Measurements from ENCODE around the gene BHLHA9.
A peak's percentile ranks its signal among the peaks of the same experiment; 100 is the strongest.
"Not testable (repeated sequence)": the region's sequence is repeated elsewhere in the genome, so short reads cannot be mapped to it uniquely, and the experiment has no call there.

The BHLHA9 gene

GRCh38 chr17:1270210-1271029, at the start of gene BHLHA9:
Gene BHLHA9 (plus strand): TSS chr17:1270444. CDS start chr17:1270564, 120 bp downstream.
- no peak for DNase-seq

DNA sequence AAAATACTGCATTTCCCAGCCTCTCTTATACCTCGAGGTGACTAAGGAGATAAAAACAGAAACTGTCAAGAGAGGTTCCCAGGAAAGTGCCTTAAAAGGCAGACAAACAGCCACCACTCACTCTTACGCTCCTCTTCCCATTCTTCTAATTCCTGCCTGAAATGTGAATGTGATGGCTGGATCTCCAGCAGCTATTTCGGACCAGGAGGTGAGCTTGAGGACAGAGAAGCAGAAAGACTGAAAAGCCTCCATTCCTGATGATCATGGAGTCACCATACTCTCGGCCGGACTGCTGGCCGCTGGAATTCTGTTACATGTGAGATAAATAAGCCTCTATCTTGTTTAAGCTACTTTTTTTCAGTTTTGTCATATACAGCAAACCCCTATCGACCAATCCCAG, 49.0 kb upstream of the BHLHA9 start:
- no peak for DNase-seq

DNA sequence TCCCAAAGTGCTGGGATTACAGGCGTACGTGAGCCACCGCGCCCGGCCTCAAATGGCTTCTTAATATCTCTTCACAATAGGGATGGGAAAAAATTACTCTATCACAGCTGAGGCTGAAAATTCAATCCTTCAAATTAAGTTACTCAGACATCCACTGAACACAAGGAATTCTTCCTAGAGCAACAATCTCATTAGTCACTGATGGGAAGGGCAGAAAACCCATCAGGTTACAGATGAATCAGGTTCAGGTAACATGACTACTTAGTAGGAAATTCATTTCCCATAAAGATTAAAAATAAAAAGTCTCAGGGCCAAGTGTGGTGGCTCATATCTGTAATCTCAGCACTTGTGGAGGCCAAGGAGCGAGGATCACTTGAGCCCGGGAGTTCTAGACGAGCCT, 47.9 kb upstream of the BHLHA9 start:
- DNase-seq, result no peak

DNA sequence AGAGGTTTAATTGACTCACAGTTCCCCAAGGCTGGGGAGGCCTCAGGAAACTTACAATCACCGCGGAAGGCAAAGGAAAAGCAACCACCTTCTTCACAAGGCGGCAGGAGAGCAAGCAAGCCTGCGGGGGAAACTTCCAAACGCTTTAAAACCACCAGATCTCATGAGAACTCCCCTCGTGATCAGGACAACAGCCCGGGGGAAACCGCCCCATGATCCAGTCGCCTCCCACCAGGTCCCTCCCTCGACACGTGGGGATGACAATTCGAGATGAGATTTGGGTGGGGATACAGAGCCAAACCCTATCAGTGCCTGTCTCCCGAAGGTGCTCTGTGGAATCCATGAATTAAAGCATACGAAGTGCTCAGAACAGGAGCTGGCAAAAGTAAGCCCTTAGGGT, 46.6 kb upstream of the BHLHA9 start:
- no peak for DNase-seq

GRCh38 chr17:1224330-1224729, 45.9 kb upstream of the BHLHA9 start:
- DNase-seq, result no peak

- DNase-seq, result no peak
These were observed 43.9 kb upstream of the BHLHA9 start for GRCh38 chr17:1226308-1226707.

DNA sequence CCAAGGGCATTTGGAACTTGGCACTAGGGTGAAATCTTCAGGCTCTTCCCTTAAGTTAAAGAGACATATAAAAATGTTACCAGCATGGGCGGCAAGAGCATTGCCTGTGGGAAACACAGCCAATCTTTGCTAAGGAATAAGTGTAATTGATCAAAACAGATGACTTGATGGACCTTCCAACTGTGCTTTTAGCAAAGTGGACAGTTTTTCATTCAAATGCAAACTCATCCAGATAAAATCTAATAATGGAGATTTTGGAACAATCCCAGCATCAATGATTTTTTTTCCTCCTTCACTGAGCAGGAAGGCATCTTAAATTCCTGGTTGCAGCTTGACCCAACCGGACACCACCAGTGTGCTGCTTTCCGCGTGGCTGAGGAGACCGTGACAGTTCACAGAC, 42.9 kb upstream of the BHLHA9 start:
- DNase-seq, result no peak

DNA sequence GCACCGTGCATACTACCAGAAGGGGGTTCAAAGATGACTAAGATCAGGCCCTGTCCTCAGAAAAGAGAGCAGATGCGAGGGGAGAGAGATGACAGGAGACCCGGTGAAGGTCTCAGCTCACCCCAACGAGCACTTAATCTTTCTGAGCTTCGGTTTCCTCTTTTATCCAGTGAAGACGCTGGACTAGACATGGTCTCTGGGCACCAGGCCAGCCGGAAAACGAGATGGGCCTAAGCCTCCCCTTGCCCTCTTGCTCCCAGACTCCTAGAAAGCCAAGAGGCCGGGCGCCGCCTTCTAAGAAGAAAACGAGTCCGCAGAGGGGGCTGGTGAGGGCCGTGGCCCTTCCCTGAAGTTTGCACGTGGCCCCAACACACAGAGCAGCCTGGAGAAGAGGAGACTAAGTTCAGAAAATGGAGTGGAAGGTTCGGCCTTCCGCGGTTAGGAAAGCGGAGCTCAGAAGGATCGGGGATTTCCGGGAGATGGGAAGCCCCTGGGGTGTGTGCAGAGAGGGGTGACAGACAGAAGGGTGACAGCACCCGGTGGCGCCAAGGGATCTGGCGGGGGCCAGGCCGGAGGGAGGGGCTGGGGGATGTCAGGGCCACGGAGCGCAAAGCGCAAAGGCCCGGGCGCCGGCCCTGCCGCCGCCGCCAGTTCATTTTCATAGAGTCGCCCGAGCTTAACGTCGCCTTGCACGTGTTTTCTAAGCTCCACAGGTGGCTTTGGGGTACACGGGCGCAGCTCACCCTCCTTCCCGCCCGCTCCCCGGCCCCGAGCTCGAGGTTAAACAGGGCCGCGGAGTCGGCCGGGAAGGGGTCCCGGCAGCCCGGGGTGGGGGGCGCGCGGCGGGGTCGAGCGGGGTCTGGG, 42.1 kb upstream of the BHLHA9 start:
- DNase-seq, result peak; percentile 7

DNA sequence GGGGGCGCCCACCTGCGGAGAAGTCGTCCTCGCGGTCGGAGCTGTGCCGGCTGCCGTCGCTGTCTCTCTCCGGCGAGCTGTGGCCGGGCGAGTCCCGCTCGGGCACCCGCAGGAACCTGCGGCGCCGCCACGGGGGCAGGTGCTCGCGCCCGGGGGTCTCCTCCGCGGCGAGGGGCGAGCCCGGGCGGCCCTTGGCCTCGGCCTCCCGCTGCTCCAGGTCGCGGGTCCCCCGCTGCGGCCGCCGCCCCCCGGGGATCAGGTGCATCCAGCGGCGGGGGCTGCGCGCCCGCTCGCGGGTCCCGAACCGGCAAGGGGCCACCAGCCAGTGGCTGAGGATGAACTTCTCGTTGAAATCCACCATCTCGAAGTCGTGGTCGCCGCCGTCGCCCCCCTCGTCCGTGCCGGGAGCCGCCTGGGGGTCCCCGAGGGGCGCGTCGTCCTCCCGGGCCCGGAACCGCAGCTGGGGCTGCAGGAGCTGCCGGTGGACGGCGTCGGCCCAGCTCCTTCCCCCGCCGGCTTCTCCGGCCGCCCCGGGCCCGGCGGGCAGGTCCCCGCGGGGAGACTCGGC, 41.4 kb upstream of the BHLHA9 start:
- no peak for DNase-seq

GRCh38 chr17:1229349-1229899, 40.8 kb upstream of the BHLHA9 start:
- no peak for DNase-seq

DNA sequence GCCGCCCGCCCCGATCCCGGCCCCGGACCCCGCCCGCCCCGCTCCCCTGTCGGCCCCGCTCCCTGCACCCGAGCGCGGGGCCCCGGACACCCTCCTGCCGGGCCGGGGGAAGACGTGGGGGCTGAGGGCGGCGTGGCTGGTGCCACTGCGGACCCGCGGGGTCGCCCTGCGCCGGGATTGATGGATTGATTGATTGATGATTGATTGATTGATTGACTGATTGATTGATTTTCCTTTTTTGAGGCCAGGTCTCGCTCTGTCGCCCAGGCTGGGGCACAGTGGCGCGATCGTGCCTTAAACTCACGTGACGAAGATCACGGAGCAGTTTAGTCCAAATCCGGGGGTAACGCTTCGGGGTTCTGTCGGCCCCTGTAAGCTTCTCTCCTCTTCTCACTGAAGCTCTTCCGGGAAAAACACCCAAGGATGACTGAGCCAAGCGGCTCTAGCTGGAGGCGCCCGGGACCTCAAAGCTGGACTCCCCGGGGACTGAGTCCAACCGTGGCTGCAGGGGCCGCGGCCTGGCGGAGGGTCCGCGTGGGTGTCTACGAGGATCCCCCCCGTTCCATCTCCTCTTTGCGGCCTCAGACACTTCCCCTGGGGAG, 40.2 kb upstream of the BHLHA9 start:
- DNase-seq, result no peak

- DNase-seq, result no peak
These were observed 38.8 kb upstream of the BHLHA9 start for GRCh38 chr17:1231456-1231855.

DNA sequence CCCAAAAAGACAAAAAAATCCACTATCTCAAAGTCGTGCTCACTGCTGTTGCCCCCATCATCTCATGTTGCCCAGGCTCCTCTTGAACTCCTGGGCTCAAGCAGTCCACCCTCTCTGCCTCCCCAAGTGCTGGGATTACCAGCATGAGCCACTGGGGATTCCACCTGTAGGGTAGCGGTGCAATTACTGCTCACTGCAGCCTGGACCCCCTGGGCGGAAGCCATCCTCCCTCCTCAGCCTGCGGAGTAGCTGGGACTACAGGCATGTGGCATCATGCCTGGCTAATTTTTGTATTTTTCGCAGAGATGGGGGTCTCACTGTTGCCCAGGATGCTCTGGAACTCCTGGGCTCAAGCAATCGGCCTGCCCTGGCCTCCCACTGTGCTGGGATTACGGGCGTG, 37.9 kb upstream of the BHLHA9 start:
- DNase-seq, result no peak

DNA sequence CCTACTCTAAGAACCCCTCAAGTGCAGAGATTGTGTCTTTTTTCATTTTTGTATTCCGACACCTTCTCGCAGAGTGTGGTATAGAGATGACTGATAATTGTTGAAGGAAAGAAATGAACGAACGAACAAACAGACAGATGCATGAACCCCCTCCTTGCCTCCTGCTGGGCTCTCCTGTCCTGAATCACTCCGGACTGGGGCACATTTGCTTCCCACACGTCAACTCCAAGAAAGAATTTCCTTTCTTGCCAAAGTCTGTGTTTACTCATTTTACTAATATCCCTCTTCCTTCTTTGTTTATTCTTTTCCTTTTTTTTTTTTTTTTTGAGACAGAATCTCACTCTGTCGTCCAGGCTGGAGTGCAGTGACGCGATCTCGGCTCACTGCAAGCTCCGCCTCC, 37.5 kb upstream of the BHLHA9 start:
- no peak for DNase-seq

- DNase-seq, result no peak
These were observed 35.8 kb upstream of the BHLHA9 start for GRCh38 chr17:1234455-1234854.

- no peak for DNase-seq
These were observed 32.8 kb upstream of the BHLHA9 start for GRCh38 chr17:1237471-1237870.

DNA sequence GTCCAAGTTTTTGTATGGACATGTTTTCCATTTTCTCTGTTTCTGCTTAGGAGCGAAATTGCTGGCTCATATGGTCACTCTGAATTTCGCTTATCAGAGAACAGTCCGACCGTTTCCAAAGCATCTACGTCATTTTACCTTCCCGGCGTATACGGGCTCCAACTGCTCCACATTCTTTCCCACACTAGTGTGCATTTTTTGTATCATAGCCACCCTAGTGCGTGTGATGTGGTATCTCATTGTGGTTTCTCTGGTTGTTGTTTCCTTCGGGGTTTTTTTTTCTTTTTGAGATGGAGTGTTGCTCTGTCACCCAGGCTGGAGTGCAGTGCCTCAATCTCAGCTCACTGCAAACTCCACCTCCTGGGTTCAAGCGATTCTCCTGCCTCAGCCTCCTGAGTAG, 31.0 kb upstream of the BHLHA9 start:
- DNase-seq, result no peak

DNA sequence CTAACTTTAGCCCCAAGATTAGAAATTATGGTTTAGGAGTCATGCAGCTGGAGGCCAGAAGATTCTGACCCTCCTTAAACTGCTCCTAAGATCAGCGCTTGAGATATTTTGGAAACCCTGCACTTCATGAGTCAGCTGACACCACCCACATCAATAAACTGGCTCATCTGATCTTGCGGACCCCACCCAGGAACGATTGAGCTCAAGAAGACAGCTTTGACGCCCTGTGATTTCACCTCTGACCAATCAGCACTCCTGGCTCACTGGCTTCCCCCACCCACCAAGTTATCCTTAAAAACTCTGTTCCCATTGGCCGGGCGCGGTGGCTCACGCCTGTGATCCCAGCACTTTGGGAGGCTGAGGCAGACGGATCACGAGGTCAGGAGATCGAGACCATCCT, 29.8 kb upstream of the BHLHA9 start:
- DNase-seq, result not testable (repeated sequence)

DNA sequence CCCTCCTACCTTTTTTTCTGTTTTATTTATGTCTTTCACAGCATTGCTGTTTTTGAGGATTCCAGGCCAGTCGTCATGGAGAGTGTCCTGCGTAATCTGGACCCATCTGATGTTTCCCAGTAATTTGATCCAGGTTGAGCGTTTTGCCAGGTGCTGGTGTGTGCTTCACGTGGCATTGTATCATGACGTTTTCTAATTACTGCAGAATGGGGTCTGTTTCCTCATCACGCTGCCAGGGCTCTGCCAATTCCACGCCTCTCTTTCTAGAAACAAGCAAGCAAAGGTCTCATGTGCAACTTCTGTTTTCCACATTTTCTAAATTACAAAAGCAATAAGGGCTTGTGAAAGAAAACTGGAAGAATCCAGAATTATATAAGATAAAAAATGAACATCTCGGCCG, 28.3 kb upstream of the BHLHA9 start:
- peak; percentile 70 for DNase-seq

- DNase-seq, result no peak
These were observed 25.6 kb upstream of the BHLHA9 start for GRCh38 chr17:1244606-1245012.

DNA sequence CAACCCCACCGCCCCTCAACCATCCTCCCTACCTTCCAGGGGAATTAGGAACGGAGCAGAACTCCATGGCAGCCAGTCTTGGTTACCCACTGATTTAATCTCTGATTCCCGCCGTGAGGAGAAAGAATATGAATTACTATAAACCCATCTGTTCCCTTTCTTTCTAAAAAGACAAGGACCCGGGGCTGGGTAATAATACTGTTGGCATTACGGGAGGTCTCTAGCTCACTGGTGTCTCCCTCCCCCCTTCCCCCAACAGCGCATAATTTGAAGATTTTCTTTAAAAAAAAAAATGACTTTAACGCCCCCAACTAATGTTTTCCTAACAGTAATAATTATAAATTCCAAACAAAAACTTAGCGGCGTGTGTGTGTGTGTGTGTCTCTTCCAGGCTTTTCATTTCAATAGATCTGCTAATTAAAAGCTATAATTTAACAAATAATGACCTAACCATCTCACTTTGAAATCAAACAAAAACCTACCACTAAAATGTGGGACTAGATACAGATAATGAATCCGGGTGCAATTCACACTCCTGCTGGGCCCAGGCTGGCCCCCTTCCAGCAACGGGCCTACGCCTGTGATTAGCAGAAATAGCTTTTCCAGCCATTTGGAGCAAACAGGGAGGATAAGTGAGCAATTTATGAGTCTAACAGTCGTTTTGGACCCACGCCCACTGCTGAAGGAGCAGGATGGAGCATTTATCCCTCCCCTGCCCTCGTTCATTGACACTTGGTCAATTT, 18.2 kb upstream of the BHLHA9 start:
- peak; percentile 88 for DNase-seq

DNA sequence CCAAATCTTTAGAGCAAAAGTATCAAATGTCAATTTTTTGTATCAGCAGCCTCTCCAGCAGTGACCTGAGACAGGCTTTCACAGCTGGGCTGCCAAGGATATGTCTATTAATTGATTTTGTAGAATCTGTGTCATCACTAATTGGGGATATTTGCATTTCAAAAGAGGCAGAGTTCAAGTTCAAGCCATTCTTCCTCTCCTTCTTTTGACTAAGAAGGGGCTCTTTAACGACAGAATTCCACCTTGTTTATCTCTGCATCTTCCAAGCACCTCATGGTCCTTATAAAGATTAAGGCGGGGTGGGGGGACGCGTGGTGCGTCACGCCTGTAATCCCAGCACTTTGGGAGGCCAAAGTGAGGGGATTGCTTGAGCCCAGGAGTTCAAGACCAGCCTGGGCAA, 15.2 kb upstream of the BHLHA9 start:
- no peak for DNase-seq

Data from NCI-H1092 (cell line).